NB4 (cell line): ENCODE data around the gene TMCO4.

Source experiments
- TF ChIP-seq, protein P1 (sequence below): IDR thresholded peaks from one replicate; pipeline ENCODE4 v1.5.1; 2012; ENCODE audit warnings: low read depth, low read length
- TF ChIP-seq, protein P2 (sequence below): IDR thresholded peaks from 2 replicates; pipeline ENCODE4 v1.6.1; 2011; ENCODE audit warnings: low read depth, low read length

DNA sequence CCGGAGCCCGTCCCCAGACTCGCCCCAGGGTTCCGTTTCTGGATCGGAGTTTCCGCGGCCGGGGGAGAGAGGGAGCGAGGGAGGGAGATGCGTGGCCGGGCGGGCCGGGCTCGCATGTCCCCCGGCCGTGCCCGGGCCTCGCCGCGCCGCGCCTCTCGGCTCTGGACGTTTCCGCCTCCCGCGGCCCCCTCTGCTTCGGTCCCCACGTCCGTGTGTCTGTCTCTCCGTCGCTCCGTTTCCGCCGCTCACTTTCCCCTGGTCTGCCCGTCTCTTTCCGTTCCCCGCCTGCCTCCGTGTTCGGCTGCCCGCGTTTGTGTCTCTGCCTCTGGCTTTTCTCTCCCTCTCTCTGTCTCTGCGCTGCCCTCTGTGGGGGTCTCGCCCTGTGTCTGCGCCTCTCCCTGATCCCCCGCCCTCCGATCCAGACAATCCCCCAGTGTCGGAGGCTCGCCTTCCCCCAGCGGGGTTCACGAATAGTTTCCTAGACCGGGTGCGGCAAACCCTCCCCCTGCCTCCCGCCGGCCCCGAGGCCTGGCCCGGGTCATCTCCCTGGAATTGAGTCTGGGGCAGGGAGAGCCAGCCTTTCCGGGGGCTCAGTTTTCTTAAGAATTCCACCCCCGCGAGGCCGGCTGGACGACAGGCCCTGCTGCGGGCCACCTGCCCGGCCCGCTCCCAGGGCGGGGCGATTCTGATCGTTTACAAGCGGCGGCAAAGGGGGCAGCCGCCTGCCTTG is 154.9 kb downstream of the TMCO4 start:
- TF ChIP-seq, protein P1, sequence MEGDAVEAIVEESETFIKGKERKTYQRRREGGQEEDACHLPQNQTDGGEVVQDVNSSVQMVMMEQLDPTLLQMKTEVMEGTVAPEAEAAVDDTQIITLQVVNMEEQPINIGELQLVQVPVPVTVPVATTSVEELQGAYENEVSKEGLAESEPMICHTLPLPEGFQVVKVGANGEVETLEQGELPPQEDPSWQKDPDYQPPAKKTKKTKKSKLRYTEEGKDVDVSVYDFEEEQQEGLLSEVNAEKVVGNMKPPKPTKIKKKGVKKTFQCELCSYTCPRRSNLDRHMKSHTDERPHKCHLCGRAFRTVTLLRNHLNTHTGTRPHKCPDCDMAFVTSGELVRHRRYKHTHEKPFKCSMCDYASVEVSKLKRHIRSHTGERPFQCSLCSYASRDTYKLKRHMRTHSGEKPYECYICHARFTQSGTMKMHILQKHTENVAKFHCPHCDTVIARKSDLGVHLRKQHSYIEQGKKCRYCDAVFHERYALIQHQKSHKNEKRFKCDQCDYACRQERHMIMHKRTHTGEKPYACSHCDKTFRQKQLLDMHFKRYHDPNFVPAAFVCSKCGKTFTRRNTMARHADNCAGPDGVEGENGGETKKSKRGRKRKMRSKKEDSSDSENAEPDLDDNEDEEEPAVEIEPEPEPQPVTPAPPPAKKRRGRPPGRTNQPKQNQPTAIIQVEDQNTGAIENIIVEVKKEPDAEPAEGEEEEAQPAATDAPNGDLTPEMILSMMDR = no peak
- TF ChIP-seq, protein P2, sequence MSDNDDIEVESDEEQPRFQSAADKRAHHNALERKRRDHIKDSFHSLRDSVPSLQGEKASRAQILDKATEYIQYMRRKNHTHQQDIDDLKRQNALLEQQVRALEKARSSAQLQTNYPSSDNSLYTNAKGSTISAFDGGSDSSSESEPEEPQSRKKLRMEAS = no peak
